ENCODE data around the gene CTSS. TPM values are rescaled to one million over a fixed set of nuclear protein-coding genes. Genes with fewer than 3 reads are reported as not detected.
"Not testable (repeated sequence)": the region's sequence is repeated elsewhere in the genome, so short reads cannot be mapped to it uniquely, and the experiment has no call there.

The CTSS gene
- 10 to 100 TPM in 10 of 12 donors, 1 to 10 TPM in 1, not detected in 1; 9.7 to 26.8 (median 14.5) TPM for polyA plus RNA-seq (ENCODE audit: insufficient read length in 12 of 12)
- long read RNA-seq, donor 1, full-length matches to known transcripts = 31 of 77 reads
- long read RNA-seq, donor 1, partial matches to known transcripts = 46 of 77 reads
- long read RNA-seq, donor 1, other reads (novel, unspliced or antisense) = 0 of 77 reads
- long read RNA-seq, donor 2, full-length matches to known transcripts = 5 of 5 reads
- long read RNA-seq, donor 2, partial matches to known transcripts = 0 of 5 reads
- long read RNA-seq, donor 2, other reads (novel, unspliced or antisense) = 0 of 5 reads
- long read RNA-seq, donor 3, full-length matches to known transcripts = 2 of 2 reads
- long read RNA-seq, donor 3, partial matches to known transcripts = 0 of 2 reads
- long read RNA-seq, donor 3, other reads (novel, unspliced or antisense) = 0 of 2 reads
- long read RNA-seq, donor 4, full-length matches to known transcripts = 3 of 3 reads
- long read RNA-seq, donor 4, partial matches to known transcripts = 0 of 3 reads
- long read RNA-seq, donor 4, other reads (novel, unspliced or antisense) = 0 of 3 reads
- long read RNA-seq, donor 5, full-length matches to known transcripts = 4 of 9 reads
- long read RNA-seq, donor 5, partial matches to known transcripts = 5 of 9 reads
- long read RNA-seq, donor 5, other reads (novel, unspliced or antisense) = 0 of 9 reads
- long read RNA-seq, donor 6, full-length matches to known transcripts = 2 of 2 reads
- long read RNA-seq, donor 6, partial matches to known transcripts = 0 of 2 reads
- long read RNA-seq, donor 6, other reads (novel, unspliced or antisense) = 0 of 2 reads
- long read RNA-seq, donor 7, full-length matches to known transcripts = 1 of 1 reads
- long read RNA-seq, donor 7, partial matches to known transcripts = 0 of 1 reads
- long read RNA-seq, donor 7, other reads (novel, unspliced or antisense) = 0 of 1 reads
- long read RNA-seq, donor 8, full-length matches to known transcripts = 4 of 4 reads
- long read RNA-seq, donor 8, partial matches to known transcripts = 0 of 4 reads
- long read RNA-seq, donor 8, other reads (novel, unspliced or antisense) = 0 of 4 reads
- long read RNA-seq, donor 9, full-length matches to known transcripts = 2 of 2 reads
- long read RNA-seq, donor 9, partial matches to known transcripts = 0 of 2 reads
- long read RNA-seq, donor 9, other reads (novel, unspliced or antisense) = 0 of 2 reads
- long read RNA-seq, donor 10, full-length matches to known transcripts = 4 of 4 reads
- long read RNA-seq, donor 10, partial matches to known transcripts = 0 of 4 reads
- long read RNA-seq, donor 10, other reads (novel, unspliced or antisense) = 0 of 4 reads
- long read RNA-seq, donor 11, full-length matches to known transcripts = 4 of 4 reads
- long read RNA-seq, donor 11, partial matches to known transcripts = 0 of 4 reads
- long read RNA-seq, donor 11, other reads (novel, unspliced or antisense) = 0 of 4 reads

- DNase-seq = peak; percentile 33
Measured at GRCh38 chr1:150765296-150765976, at the start of gene CTSS. CTSS (minus strand) TSS chr1:150765778; CDS start chr1:150764763, 1,015 bp downstream.

GRCh38 chr1:150813028-150813707 is 47.6 kb upstream of the CTSS start:
- peak; percentile 46 for DNase-seq

- DNase-seq = no peak
Measured at GRCh38 chr1:150810958-150811659, 45.5 kb upstream of the CTSS start.

GRCh38 chr1:150809651-150810050 is 44.1 kb upstream of the CTSS start:
- DNase-seq = no peak

- peak; percentile 15 for DNase-seq
Measured at GRCh38 chr1:150808846-150809245, 43.3 kb upstream of the CTSS start.

- DNase-seq = peak; percentile 75
Measured at GRCh38 chr1:150808121-150808520, 42.5 kb upstream of the CTSS start, which contains the start of gene CTSK. CTSK (minus strand) TSS chr1:150808260; CDS start chr1:150806805, 1,455 bp downstream.

- DNase-seq = peak; percentile 51
Measured at GRCh38 chr1:150807249-150808023, 41.9 kb upstream of the CTSS start.

- no peak for DNase-seq
Measured at GRCh38 chr1:150805899-150806298, 40.3 kb upstream of the CTSS start.

GRCh38 chr1:150804671-150805070 is 39.1 kb upstream of the CTSS start:
- no peak for DNase-seq

- DNase-seq = no peak
Measured at GRCh38 chr1:150799089-150799488, 33.5 kb upstream of the CTSS start.

GRCh38 chr1:150798525-150798924 is 32.9 kb upstream of the CTSS start:
- DNase-seq = no peak

- DNase-seq = no peak
Measured at GRCh38 chr1:150796374-150796773, 30.8 kb upstream of the CTSS start.

GRCh38 chr1:150793778-150794177 is 28.2 kb upstream of the CTSS start:
- not testable (repeated sequence) for DNase-seq

- no peak for DNase-seq
Measured at GRCh38 chr1:150793221-150793620, 27.6 kb upstream of the CTSS start.

- DNase-seq = no peak
Measured at GRCh38 chr1:150791585-150791984, 26.0 kb upstream of the CTSS start.

- DNase-seq = no peak
Measured at GRCh38 chr1:150789396-150789795, 23.8 kb upstream of the CTSS start.

- no peak for DNase-seq
Measured at GRCh38 chr1:150788946-150789345, 23.4 kb upstream of the CTSS start.

GRCh38 chr1:150787455-150787854 is 21.9 kb upstream of the CTSS start:
- no peak for DNase-seq

- DNase-seq = no peak
Measured at GRCh38 chr1:150780510-150780909, 14.9 kb upstream of the CTSS start.
